Upper lobe of right lung (tissue), 1 donor: ENCODE data around the gene CRKL. TPM values are rescaled to one million over a fixed set of nuclear protein-coding genes. Genes with fewer than 3 reads are reported as not detected.
"Not testable (repeated sequence)": the region's sequence is repeated elsewhere in the genome, so short reads cannot be mapped to it uniquely, and the experiment has no call there.

Experiments used
- ATAC-seq: fragments of 200-7000 bp; cut with Tn5 transposase; one replicate; pipeline ENCODE4 v1.9.1; 2020; ENCODE audit warnings: mild to moderate bottlenecking, moderate library complexity
- DNase-seq: peaks from one replicate; pipeline ENCODE4 v3.0.0-alpha.2; 2020
- H3K27ac ChIP-seq: fragments of 200-600 bp; one replicate; pipeline ENCODE4 v1.8.0; 2022
- H3K27me3 ChIP-seq: fragments of 200-600 bp; one replicate; pipeline ENCODE4 v1.8.0; 2022; ENCODE audit warnings: mild to moderate bottlenecking
- H3K36me3 ChIP-seq: fragments of 200-600 bp; one replicate; pipeline ENCODE4 v1.8.0; 2022
- H3K4me1 ChIP-seq: fragments of 200-600 bp; one replicate; pipeline ENCODE4 v1.8.0; 2022
- H3K4me3 ChIP-seq: fragments of 200-600 bp; one replicate; pipeline ENCODE4 v1.8.0; 2022; ENCODE audit warnings: mild to moderate bottlenecking
- H3K9me3 ChIP-seq: fragments of 200-600 bp; one replicate; pipeline ENCODE4 v1.8.0; 2022
- intact Hi-C: fragments of 100-400 bp; cut with DNase I; formaldehyde crosslinking; loops from one replicate; pipeline ENCODE4 v1.11.0; 2022
- total RNA-seq: library from RNA; stranded (reverse); fragmentation: NEBNext Ultra II Directional; extraction: Animal tissue kit (Norgen Biotek cat#: 25700); gene quantifications from one replicate; pipeline ENCODE4 v1.2.1, GENCODE V29; 2021
- TF ChIP-seq, protein P1 (sequence below): fragments of 200-600 bp; IDR thresholded peaks from one replicate; pipeline ENCODE4 v1.8.0; 2022; ENCODE audit warnings: antibody characterized with exemption
- donor health status: DM: no; HTN: yes; CAD: no; lungs with severe emphysema.

Gene CRKL
- total RNA-seq, 1 donor from 2014 or later, result 60.8 TPM

DNA sequence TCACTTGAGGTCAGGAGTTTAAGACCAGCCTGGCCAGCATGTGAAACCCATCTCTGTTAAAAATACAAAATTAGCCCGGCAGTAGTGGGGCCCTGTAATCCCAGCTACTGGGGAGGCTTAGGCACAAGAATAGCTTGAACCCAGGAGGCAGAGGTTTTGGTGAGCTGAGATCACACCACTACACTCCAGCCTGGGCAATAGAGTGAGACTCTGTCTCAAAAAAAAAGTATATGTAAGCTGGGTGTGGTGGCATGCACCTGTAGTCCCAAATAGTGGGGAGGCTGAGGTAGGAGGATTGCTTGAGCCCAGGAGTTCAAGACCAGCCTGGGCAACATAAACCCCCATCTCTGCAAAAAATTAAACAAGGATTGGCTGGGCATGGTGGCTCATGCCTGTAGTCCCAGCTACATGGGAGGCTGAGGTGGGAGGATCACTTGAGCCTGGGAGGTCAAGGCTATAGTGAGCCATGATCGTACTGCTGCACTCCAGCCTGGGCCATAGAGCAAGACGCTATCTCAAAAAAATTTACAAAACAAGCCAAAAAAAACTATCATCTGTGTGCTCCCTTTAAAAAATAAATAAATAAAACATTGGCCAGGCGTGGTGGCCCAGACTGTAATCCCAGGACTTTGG, 10.8 kb downstream of the CRKL start:
- Histone ChIP-seq H3K4me1 (peaks cover 16% of the 10 kb centered on the region), H3K27ac (no peak overlapping the region), H3K36me3 (no peaks in the 10 kb centered on the region), H3K4me3 (no peak overlapping the region), H3K9me3 (no peaks in the 10 kb centered on the region), H3K27me3 (no peaks in the 10 kb centered on the region)
- TF ChIP-seq, protein P1, sequence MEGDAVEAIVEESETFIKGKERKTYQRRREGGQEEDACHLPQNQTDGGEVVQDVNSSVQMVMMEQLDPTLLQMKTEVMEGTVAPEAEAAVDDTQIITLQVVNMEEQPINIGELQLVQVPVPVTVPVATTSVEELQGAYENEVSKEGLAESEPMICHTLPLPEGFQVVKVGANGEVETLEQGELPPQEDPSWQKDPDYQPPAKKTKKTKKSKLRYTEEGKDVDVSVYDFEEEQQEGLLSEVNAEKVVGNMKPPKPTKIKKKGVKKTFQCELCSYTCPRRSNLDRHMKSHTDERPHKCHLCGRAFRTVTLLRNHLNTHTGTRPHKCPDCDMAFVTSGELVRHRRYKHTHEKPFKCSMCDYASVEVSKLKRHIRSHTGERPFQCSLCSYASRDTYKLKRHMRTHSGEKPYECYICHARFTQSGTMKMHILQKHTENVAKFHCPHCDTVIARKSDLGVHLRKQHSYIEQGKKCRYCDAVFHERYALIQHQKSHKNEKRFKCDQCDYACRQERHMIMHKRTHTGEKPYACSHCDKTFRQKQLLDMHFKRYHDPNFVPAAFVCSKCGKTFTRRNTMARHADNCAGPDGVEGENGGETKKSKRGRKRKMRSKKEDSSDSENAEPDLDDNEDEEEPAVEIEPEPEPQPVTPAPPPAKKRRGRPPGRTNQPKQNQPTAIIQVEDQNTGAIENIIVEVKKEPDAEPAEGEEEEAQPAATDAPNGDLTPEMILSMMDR, result no peak
- no peak for DNase-seq
- intact Hi-C loops, result no loop called here
- ATAC-seq, result no peak

DNA sequence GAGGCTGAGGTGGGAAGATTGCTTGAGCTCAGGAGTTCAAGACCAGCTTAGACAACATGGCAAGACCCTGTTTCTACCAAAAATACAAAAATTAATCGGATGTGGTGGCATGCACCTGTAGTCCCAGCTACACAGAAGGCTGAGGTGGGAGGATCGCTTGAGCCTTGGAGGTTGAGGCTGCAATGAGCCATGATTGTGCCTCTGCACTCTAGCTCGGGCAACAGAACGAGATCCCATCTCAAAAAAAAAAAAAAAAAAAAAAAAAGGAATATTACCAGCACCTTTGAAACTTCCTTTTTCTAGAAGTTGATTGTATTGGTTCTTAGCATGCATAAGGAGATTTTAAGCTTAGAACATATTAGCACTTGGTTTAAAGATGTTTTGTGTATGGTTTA, 11.4 kb downstream of the CRKL start:
- DNase-seq (no peak), ATAC-seq (no peak)
- Histone ChIP-seq H3K27ac (no peak overlapping the region), H3K36me3 (no peaks in the 10 kb centered on the region), H3K4me3 (no peak overlapping the region), H3K9me3 (no peaks in the 10 kb centered on the region), H3K27me3 (no peaks in the 10 kb centered on the region), H3K4me1 (peaks cover 16% of the 10 kb centered on the region)
- TF ChIP-seq, protein P1, result no peak
- intact Hi-C loops, result no loop called here

DNA sequence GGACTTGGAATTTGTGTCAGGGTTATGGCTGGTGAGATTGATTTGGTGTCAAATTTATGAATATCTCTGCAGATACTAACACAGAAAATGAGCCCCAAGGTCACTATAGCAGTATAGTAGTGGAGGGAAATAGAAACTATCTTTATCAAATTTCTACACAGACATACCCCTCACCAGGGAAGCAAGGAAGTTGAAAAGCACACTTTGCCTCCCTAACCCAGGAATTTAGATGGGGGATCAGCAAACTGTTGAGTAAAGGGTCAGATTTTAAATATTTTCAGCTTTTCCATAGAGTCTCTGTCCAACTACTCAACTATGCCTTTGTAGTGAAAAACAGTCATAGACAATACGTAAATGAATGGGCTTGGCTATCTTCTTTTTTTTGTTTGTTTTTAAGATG, 12.8 kb downstream of the CRKL start:
- no peak overlapping the region for H3K4me3 ChIP-seq
- H3K27me3 ChIP-seq, result no peaks in the 10 kb centered on the region
- ATAC-seq (no peak), DNase-seq (no peak)
- H3K27ac ChIP-seq, result no peak overlapping the region
- TF ChIP-seq, protein P1, result no peak
- H3K36me3 ChIP-seq, result peaks cover 11% of the 10 kb centered on the region
- H3K4me1 ChIP-seq, result peaks cover 16% of the 10 kb centered on the region
- intact Hi-C loops, result no loop called here
- H3K9me3 ChIP-seq, result no peaks in the 10 kb centered on the region

DNA sequence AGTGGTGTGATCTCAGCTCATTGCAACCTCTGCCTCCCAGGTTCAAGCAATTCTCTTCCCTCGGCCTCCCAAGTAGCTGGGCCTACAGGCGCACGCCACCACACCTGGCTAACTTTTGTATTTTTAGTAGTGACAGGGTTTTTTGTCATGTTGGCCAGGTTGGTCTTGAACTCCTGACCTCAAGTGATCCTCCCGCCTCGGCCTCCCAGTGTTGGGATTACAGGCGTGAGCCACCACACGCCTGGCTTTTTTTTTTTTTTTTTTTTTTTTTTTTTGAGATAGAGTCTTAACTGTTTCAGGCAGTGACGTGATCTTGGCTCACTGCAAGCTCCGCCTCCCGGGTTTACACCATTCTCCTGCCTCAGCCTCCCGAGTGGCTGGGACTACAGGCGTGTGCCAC, 13.2 kb downstream of the CRKL start:
- intact Hi-C loops, DNase-seq, H3K9me3 ChIP-seq, ATAC-seq, H3K4me3 ChIP-seq, H3K27ac ChIP-seq, H3K27me3 ChIP-seq: not testable (repeated sequence)
- Histone ChIP-seq H3K4me1 (peaks cover 12% of the 10 kb centered on the region), H3K36me3 (peaks cover 16% of the 10 kb centered on the region)

DNA sequence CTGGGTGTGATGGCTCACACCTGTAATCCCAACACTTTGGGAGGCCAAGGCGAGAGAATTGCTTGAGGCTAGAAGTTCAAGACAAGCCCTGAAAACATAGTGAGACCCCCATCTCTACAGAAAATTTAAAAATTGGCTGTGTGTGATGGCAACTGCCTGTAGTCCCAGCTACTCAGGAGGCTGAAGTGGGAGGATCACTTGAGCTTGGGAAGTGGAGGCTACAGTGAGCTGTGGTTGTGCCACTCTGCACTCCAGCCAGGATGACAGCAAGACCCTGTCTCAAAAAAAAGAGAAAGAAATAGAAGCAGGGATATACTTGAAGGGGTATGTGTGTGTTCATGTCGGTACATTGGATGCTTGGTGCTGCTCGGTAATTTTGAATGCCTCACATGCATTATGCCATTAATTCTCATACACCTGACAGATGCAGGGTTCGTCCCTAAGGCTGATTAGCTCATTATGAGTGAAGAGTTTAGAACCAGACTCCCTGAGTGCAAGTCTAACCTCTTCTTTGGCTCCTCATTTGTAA, 14.0 kb downstream of the CRKL start:
- DNase-seq, result no peak

DNA sequence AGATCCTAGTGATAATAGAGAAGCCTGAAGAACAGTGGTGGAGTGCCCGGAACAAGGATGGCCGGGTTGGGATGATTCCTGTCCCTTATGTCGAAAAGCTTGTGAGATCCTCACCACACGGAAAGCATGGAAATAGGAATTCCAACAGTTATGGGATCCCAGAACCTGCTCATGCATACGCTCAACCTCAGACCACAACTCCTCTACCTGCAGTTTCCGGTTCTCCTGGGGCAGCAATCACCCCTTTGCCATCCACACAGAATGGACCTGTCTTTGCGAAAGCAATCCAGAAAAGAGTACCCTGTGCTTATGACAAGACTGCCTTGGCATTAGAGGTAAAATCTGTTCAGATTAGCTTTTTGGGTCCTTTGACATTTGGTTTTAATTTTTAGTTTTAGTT, 16.7 kb downstream of the CRKL start:
- intact Hi-C loops, result no loop called here

More for the DNA sequence above, 14.0 kb downstream of the CRKL start:
- H3K9me3 ChIP-seq, result no peaks in the 10 kb centered on the region
- no peak for ATAC-seq
- no peak overlapping the region for H3K4me3 ChIP-seq
- H3K4me1 ChIP-seq, result peaks cover 12% of the 10 kb centered on the region
- TF ChIP-seq, protein P1, result no peak
- H3K36me3 ChIP-seq, result peaks cover 23% of the 10 kb centered on the region
- no peaks in the 10 kb centered on the region for H3K27me3 ChIP-seq
- no peak overlapping the region for H3K27ac ChIP-seq
- intact Hi-C loops, result no loop called here

DNA sequence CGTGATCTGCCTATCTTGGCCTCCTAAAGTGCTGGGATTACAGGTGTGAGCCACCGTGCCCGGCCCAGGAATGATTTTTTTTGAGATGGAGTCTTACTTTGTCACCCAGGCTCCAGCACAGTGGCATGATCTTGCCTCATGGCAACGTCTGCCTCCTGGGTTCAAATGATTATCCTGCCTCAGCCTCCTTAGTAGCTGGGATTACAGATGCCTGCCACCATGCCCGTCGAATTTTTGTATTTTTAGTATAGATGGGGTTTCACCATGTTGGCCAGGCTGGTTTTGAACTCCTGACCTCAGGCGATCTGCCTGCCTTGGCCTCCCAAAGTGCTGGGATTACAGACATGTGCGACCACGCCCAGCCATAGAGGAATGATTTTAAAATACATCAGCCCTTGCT, 17.8 kb downstream of the CRKL start:
- H3K27ac ChIP-seq, H3K4me3 ChIP-seq, H3K9me3 ChIP-seq, H3K27me3 ChIP-seq, ATAC-seq, intact Hi-C loops: not testable (repeated sequence)
- peaks cover 36% of the 10 kb centered on the region for H3K36me3 ChIP-seq
- peak; percentile 33 for DNase-seq
- peaks cover 32% of the 10 kb centered on the region for H3K4me1 ChIP-seq

More for the DNA sequence above, 16.7 kb downstream of the CRKL start:
- H3K4me1 ChIP-seq, result peaks cover 30% of the 10 kb centered on the region
- no peak overlapping the region for H3K4me3 ChIP-seq
- H3K27ac ChIP-seq, result no peak overlapping the region
- peaks cover 36% of the 10 kb centered on the region for H3K36me3 ChIP-seq
- no peaks in the 10 kb centered on the region for H3K27me3 ChIP-seq
- TF ChIP-seq, protein P1, result no peak
- no peak for DNase-seq
- no peaks in the 10 kb centered on the region for H3K9me3 ChIP-seq
- ATAC-seq, result no peak

DNA sequence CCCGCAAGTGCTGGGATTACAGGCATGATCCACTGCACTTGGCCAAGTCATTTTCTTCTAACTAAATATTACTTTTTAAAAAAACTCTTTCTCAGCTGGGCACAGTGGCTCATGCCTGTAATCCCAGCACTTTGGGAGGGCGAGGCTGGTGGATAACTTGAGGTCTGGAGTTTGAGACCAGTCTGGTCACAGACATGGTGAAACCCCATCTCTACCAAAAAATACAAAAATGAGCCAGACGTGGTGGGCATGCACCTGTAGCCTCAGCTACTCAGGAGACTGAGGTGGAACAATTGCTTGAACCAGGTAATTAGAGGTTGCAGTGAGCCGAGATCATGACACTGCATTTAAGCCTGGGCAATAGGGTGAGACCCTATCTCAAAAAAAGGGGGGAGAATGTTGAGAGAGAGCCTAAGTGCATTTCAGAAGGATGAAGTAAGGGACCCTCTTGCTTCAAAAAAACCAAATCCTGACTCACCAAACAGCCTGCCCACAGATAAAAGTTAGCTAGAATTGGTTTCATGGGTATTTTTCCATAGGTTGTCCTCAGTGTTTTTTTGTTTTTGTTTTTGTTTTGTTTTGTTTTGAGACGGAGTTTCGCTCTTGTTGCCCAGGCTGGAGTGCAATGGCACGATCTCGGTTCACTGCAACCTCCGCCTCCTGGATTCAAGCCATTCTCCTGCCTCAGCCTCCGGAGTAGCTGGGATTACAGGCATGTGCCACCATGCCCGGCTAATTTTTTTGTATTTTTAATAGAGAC, 18.8 kb downstream of the CRKL start:
- H3K4me3 ChIP-seq, ATAC-seq, H3K9me3 ChIP-seq, H3K27me3 ChIP-seq, H3K27ac ChIP-seq, intact Hi-C loops: not testable (repeated sequence)
- Histone ChIP-seq H3K4me1 (peaks cover 41% of the 10 kb centered on the region), H3K36me3 (peaks cover 36% of the 10 kb centered on the region)
- DNase-seq, result peak; percentile 12
